Ovary (tissue), 3 donors: ENCODE data around the gene ERCC5.

Experiments used
- EP300 ChIP-seq: sonication (generic); formaldehyde crosslinking; IDR thresholded peaks from one replicate; pipeline ENCODE4 v1.6.1; 2017; ENCODE audit warnings: antibody characterized with exemption
- POLR2A ChIP-seq: fragments of 450-650 bp; IDR thresholded peaks from one replicate; pipeline ENCODE4 v1.6.1; 2017; ENCODE audit warnings: antibody characterized with exemption, mild to moderate bottlenecking, moderate library complexity
- TF ChIP-seq, protein P1 (sequence below), 3 donors: fragments of 450-650 bp in 2 of 3; fragments of 200-600 bp in 1 of 3; IDR thresholded peaks; one replicate each; pipeline versions ENCODE4 v1.5.1 to v1.8.0; 2016 to 2022; ENCODE audit warnings: antibody characterized with exemption in 3 of 3, mild to moderate bottlenecking in 1 of 3
- donor health status: DM: no; HTN: no; CAD: no.

DNA sequence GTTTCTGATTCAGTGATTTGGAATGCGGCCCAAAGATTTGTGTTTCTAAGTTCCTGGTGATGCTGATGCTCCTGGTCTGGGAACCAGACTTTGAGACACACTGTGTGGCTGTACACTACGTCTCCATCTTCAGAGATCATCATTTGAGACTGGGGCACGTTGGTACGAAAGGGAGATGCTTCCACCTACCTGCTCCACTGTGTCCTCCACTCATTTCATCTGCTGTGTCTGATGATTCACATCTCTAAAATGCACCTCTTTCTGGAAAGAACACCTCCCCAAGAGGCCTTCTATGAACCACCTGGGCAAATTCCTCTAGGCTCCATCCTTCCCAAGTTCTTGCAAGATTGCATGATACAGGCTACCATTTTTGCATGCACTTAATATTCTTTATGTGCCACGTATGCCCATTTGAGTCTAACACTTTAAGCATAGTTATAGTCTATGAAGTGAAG, 58.6 kb downstream of the ERCC5 start:
- TF ChIP-seq, protein P1, sequence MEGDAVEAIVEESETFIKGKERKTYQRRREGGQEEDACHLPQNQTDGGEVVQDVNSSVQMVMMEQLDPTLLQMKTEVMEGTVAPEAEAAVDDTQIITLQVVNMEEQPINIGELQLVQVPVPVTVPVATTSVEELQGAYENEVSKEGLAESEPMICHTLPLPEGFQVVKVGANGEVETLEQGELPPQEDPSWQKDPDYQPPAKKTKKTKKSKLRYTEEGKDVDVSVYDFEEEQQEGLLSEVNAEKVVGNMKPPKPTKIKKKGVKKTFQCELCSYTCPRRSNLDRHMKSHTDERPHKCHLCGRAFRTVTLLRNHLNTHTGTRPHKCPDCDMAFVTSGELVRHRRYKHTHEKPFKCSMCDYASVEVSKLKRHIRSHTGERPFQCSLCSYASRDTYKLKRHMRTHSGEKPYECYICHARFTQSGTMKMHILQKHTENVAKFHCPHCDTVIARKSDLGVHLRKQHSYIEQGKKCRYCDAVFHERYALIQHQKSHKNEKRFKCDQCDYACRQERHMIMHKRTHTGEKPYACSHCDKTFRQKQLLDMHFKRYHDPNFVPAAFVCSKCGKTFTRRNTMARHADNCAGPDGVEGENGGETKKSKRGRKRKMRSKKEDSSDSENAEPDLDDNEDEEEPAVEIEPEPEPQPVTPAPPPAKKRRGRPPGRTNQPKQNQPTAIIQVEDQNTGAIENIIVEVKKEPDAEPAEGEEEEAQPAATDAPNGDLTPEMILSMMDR (IDR thresholded peaks at IDR 0.05), result no peak
- TF ChIP-seq EP300 (no peak), POLR2A (no peak)
